ENCODE measurements around the gene ZFPM1.

ZFPM1 gene

DNA sequence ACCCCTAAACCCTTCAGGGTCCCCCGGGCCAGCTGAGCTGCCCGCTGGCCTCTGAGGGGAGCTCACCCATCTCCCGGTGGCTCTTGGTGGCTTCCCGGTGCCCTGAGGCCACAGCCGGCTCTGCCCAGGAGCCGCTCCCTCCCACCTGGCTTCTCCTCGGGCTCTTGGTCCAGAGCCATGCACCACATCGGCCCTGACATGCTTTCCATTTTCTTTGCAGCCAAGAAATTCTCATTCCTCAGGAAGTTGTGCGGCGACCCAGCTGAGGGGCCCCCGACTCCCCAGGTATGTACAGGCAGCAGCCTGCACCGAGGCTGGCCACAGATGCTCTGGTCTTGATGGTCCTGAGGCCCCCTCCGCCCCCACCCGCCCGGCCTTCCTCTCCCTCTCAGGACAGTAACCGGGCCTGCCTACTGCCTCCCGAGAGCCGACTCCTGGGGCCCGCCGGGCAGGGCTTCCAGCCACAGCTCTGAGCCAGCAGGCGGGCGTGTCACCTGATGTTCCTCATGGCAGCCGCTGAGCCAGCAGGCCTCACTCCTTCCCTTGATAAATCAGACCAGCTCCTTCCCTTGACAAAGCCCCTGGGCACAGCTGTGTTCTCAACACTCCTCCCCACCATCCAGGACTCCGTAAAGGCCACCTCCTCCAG, 28.4 kb upstream of the ZFPM1 start:
- TF ChIP-seq, protein P1, sequence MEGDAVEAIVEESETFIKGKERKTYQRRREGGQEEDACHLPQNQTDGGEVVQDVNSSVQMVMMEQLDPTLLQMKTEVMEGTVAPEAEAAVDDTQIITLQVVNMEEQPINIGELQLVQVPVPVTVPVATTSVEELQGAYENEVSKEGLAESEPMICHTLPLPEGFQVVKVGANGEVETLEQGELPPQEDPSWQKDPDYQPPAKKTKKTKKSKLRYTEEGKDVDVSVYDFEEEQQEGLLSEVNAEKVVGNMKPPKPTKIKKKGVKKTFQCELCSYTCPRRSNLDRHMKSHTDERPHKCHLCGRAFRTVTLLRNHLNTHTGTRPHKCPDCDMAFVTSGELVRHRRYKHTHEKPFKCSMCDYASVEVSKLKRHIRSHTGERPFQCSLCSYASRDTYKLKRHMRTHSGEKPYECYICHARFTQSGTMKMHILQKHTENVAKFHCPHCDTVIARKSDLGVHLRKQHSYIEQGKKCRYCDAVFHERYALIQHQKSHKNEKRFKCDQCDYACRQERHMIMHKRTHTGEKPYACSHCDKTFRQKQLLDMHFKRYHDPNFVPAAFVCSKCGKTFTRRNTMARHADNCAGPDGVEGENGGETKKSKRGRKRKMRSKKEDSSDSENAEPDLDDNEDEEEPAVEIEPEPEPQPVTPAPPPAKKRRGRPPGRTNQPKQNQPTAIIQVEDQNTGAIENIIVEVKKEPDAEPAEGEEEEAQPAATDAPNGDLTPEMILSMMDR (IDR thresholded peaks at IDR 0.05; ENCODE audit: control insufficient read depth, extremely low read depth, insufficient read depth): no peak
- H3K4me3 ChIP-seq (ENCODE audit: low read depth, low read length): no peak overlapping the region
- no peak for DNase-seq (ENCODE audit: low read depth)

DNA sequence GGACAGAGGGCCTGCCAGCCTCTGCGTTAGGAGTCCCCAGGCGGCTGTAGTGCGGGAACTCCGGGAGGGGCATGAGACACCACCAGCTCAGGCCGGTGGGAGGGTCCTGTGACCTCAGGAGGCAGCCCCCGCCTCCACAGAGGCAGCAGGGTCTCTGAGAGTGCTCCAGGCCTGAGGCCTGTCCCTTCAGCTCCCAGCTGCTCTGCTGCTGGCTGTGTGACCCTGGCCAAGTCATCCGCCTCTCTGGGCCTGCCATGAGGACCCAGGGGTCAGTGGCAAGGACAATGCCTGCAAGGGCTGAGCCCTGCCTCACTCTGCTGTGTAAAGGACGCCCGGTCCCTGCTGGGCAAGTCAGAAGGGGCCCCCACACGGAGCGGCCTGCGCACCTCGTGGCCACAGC, 27.1 kb upstream of the ZFPM1 start:
- DNase-seq (ENCODE audit: low read depth): no peak
- no peak overlapping the region for H3K4me3 ChIP-seq (ENCODE audit: low read depth, low read length)
- TF ChIP-seq, protein P1 (IDR thresholded peaks at IDR 0.05; ENCODE audit: control insufficient read depth, extremely low read depth, insufficient read depth): no peak

DNA sequence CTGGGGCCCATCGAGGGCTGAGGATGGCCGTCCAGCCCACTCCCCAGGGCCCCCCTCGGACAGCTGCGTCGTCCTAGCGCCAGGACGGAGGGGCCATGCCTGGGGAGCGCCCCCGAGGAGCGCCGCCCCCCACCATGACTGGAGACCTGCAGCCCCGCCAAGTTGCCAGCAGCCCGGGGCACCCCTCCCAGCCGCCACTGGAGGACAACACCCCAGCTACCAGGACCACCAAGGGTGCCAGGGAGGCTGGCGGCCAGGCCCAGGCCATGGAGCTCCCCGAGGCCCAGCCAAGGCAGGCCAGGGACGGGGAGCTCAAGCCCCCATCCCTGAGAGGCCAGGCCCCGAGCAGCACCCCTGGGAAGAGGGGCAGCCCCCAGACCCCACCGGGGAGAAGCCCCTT, 25.7 kb upstream of the ZFPM1 start:
- DNase-seq (ENCODE audit: low read depth): no peak
- TF ChIP-seq, protein P1 (IDR thresholded peaks at IDR 0.05; ENCODE audit: control insufficient read depth, extremely low read depth, insufficient read depth): no peak
- H3K4me3 ChIP-seq (ENCODE audit: low read depth, low read length): no peak overlapping the region

DNA sequence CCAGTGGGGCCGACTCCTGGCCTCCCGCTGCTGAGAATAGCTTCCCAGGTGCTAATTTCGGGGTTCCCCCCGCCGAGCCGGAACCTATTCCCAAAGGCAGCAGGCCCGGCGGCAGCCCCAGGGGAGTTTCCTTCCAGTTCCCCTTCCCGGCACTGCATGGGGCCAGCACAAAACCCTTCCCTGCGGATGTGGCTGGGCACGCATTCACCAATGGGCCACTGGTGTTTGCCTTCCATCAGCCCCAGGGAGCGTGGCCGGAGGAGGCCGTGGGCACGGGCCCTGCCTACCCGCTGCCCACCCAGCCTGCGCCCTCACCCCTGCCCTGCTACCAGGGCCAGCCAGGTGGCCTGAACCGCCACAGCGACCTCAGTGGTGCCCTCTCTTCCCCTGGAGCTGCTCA, 24.9 kb upstream of the ZFPM1 start:
- DNase-seq (ENCODE audit: low read depth): no peak
- H3K4me3 ChIP-seq (ENCODE audit: low read depth, low read length): no peak overlapping the region
- TF ChIP-seq, protein P1 (IDR thresholded peaks at IDR 0.05; ENCODE audit: control insufficient read depth, extremely low read depth, insufficient read depth): no peak

DNA sequence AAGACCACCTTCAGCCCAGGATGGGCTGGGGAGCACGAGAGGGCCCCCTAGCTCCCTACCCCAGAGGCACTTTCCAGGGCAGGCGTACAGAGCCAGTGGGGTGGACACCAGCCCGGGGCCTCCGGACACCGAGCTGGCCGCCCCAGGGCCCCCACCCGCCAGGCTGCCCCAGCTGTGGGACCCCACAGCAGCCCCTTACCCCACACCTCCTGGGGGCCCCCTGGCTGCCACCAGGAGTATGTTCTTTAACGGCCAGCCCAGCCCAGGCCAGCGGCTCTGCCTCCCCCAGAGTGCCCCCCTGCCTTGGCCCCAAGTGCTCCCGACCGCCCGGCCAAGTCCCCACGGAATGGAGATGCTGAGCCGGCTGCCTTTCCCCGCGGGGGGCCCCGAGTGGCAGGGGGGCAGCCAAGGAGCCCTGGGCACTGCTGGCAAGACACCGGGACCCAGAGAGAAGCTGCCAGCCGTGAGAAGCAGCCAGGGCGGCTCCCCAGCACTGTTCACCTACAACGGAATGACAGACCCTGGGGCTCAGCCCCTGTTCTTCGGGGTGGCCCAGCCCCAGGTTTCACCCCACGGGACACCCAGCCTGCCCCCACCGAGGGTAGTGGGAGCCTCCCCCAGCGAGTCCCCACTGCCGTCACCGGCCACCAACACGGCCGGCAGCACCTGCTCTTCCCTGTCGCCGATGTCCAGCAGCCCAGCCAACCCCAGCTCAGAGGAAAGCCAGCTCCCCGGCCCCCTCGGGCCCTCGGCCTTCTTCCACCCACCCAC, 24.3 kb upstream of the ZFPM1 start:
- DNase-seq (ENCODE audit: low read depth): no peak
- TF ChIP-seq, protein P1 (IDR thresholded peaks at IDR 0.05; ENCODE audit: control insufficient read depth, extremely low read depth, insufficient read depth): 0 out of 2 replicates have a peak, but pooled peaks have one; percentile 5
- no peak overlapping the region for H3K4me3 ChIP-seq (ENCODE audit: low read depth, low read length)

DNA sequence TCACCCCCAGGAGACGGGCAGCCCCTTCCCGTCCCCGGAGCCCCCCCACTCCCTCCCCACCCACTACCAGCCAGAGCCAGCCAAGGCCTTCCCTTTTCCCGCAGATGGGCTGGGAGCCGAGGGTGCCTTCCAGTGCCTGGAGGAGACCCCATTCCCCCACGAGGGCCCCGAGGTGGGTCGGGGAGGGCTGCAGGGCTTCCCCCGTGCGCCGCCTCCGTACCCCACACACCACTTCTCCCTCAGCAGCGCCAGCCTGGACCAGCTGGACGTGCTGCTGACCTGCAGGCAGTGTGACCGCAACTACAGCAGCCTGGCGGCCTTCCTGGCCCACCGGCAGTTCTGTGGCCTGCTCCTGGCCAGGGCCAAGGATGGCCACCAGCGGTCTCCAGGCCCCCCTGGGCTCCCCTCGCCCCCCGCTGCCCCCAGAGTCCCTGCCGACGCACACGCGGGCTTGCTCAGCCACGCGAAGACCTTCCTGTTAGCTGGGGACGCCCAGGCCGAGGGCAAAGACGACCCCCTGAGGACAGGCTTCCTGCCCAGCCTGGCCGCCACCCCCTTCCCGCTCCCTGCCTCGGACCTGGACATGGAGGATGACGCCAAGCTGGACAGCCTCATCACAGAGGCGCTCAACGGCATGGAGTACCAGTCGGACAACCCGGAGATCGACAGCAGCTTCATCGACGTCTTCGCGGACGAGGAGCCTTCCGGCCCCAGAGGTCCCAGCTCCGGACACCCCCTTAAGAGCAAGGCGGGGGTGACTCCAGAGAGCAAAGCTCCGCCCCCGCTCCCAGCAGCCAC, 23.5 kb upstream of the ZFPM1 start:
- no peak overlapping the region for H3K4me3 ChIP-seq (ENCODE audit: low read depth, low read length)
- TF ChIP-seq, protein P1 (IDR thresholded peaks at IDR 0.05; ENCODE audit: control insufficient read depth, extremely low read depth, insufficient read depth): no peak
- no peak for DNase-seq (ENCODE audit: low read depth)

Measured in LNCaP clone FGC (cell line).